Measurements from ENCODE around the gene STK10. TPM values are rescaled to one million over a fixed set of nuclear protein-coding genes. Genes with fewer than 3 reads are reported as not detected.

The STK10 gene
- total and polyA plus RNA-seq, 11 donors = 5.5 to 52.9 (median 10.2) TPM

DNA sequence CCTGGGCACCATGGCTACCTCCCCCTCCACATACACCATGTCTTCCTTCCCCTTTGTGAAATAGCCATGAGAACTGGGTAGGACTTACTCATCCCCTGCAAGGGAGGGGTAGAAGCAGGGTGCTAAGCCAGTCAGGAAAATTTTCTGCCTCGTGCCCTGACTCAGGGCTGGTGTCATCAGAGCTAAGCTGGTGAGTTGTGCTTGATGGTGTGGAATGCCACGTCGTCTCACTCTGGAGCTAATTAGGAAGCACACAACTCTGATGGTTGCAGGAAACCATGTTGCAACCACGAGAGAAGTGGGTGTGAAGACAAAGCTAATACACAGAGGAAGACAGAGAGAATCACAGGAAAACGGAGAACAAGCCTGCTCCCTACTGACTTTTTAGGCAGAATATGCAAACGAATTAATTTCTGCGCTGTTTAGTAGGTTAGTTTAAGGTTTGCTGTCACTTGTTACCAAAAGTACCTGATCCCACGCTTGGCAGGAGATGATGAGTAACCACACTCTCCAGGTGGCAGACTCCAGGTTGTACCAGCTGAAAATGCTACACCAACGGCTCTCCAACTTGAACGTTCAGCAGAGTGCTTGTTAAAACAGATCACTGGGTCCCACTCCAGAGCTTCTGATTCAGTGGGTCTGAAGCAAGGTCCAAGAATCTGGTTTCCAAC, 54.5 kb downstream of the STK10 start:
- no peak overlapping the region for H3K4me3 ChIP-seq
- intact Hi-C loops (cut with DNase I) = no loop called here
- DNase-seq (peak in 3 of 5 donors; percentile 39 to 64 (median 57)), ATAC-seq (peak; percentile 50 to 90 (median 80))
- 65 to 80% (median 75%) methylated on average over 10 of the region's 10 CpGs for WGBS, 4 donors
- peaks cover 0 to 71% (median 0%) of the 10 kb centered on the region in 12 donors for H3K4me1 ChIP-seq
- TF ChIP-seq POLR2A (IDR thresholded peaks at IDR 0.05) = no peak
- TF ChIP-seq, protein P1, sequence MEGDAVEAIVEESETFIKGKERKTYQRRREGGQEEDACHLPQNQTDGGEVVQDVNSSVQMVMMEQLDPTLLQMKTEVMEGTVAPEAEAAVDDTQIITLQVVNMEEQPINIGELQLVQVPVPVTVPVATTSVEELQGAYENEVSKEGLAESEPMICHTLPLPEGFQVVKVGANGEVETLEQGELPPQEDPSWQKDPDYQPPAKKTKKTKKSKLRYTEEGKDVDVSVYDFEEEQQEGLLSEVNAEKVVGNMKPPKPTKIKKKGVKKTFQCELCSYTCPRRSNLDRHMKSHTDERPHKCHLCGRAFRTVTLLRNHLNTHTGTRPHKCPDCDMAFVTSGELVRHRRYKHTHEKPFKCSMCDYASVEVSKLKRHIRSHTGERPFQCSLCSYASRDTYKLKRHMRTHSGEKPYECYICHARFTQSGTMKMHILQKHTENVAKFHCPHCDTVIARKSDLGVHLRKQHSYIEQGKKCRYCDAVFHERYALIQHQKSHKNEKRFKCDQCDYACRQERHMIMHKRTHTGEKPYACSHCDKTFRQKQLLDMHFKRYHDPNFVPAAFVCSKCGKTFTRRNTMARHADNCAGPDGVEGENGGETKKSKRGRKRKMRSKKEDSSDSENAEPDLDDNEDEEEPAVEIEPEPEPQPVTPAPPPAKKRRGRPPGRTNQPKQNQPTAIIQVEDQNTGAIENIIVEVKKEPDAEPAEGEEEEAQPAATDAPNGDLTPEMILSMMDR (IDR thresholded peaks at IDR 0.05) = no peak
- peak overlapping the region in 1 of 12 donors; percentile 82 for H3K27ac ChIP-seq
- H3K27me3 ChIP-seq = no peaks in the 10 kb centered on the region
- H3K36me3 ChIP-seq = peaks cover 0 to 12% (median 0%) of the 10 kb centered on the region in 9 donors
- peaks cover 0 to 10% (median 0%) of the 10 kb centered on the region in 12 donors for H3K9me3 ChIP-seq

DNA sequence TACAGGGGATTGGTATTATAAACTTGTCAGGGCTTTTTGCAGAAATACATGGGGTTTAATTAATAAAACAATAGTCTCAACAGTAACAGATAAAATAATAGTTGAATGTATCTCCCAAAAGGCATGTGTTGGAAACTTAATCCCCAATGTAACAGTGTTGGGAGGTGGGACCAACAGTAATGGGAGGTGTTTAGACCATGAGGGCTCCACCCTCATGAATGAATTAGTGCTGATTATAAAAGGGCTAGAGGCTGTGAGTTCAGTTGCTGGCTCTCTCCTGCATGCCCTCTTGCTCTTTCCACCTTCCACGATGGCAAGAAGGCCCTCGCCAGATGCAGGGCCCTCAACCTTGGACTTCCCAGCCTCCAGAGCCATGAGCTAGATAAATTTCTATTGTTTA, 56.3 kb downstream of the STK10 start:
- peaks cover 0 to 4% (median 0%) of the 10 kb centered on the region in 12 donors for H3K9me3 ChIP-seq
- no peak overlapping the region for H3K4me3 ChIP-seq
- ATAC-seq (no peak), DNase-seq (no peak)
- intact Hi-C loops (cut with DNase I) = no loop called here
- TF ChIP-seq, protein P1 (IDR thresholded peaks at IDR 0.05) = no peak
- no peak for TF ChIP-seq POLR2A (IDR thresholded peaks at IDR 0.05)
- WGBS, 4 donors = 91 to 97% (median 96%) methylated on average over 2 of the region's 2 CpGs
- no peaks in the 10 kb centered on the region for H3K27me3 ChIP-seq
- H3K36me3 ChIP-seq = peaks cover 0 to 20% (median 4%) of the 10 kb centered on the region in 9 donors
- H3K4me1 ChIP-seq = peaks cover 0 to 74% (median 0%) of the 10 kb centered on the region in 12 donors
- H3K27ac ChIP-seq = peak overlapping the region in 1 of 12 donors; percentile 82

DNA sequence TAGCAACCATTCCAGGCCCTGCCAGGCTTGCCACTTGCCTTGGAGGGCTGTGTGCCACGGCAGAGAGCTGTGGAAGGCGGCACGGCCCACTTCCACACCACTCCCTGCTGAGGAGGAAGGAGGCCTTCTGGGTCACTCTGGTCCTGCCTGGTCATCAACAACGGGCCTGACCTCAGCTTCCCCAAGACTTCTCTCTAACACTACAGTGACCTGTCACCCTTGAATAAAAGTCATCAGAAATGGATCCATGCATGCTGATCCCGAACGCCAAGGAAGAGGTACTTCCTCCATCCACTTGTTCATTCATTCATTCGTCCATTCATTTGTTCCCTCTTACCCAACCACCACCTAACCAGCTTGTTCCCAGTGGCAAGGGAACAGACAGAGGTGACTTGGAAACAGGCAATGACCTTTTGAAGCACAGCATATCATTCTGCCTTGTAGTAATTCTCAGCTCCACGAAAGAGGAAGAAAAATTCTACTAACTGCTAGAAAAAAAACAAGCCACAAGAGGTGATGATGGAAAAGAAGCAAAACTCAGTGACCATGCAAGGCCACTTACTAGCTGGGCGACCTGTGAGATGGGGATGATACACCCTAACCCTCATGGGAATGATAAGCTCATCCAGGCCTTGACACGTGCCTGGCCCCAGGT, 58.6 kb downstream of the STK10 start:
- peak in 3 of 4 donors; percentile 28 to 53 (median 37) for ATAC-seq
- peak in 2 of 5 donors; percentile 51 to 66 for DNase-seq
- Histone ChIP-seq H3K9me3 (no peaks in the 10 kb centered on the region), H3K27ac (peak overlapping the region in 1 of 12 donors; percentile 81), H3K36me3 (peaks cover 0 to 43% (median 10%) of the 10 kb centered on the region in 9 donors), H3K4me3 (no peak overlapping the region), H3K4me1 (peaks cover 0 to 60% (median 0%) of the 10 kb centered on the region in 12 donors), H3K27me3 (no peaks in the 10 kb centered on the region)
- no peak for TF ChIP-seq POLR2A (IDR thresholded peaks at IDR 0.05)
- TF ChIP-seq, protein P1 (IDR thresholded peaks at IDR 0.05) = no peak
- intact Hi-C loops (cut with DNase I) = no loop called here
- WGBS, 4 donors = 85 to 89% (median 86%) methylated on average over 10 of the region's 10 CpGs

DNA sequence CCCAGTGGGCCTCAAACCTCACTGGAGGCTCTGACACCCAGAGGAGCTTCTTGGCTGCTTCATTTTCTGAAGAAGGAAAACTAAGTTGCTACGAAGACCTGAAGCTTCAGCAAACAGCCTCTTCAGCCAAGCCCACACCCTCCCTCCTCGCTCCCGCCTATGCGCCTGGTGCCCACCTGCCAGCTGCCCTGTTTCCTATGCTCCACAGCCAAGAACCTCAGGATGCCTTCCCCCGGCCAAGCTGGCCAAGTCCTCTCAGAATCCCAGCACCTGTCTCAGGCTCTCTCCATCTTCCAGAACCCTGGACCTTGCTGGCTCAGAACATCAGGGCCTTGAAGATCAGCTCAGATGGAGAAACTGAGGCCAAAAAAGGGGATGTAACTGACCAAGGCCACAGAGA, 60.4 kb downstream of the STK10 start:
- no peak for TF ChIP-seq POLR2A (IDR thresholded peaks at IDR 0.05)
- TF ChIP-seq, protein P1 (IDR thresholded peaks at IDR 0.05) = no peak
- no peak for ATAC-seq
- no peak for DNase-seq
- intact Hi-C loops (cut with DNase I) = no loop called here
- no peak overlapping the region for H3K27ac ChIP-seq
- peaks cover 0 to 51% (median 9%) of the 10 kb centered on the region in 12 donors for H3K4me1 ChIP-seq
- 94 to 100% (median 96%) methylated on average over 5 of the region's 5 CpGs for WGBS, 4 donors
- no peaks in the 10 kb centered on the region for H3K27me3 ChIP-seq
- H3K36me3 ChIP-seq = peaks cover 0 to 37% (median 10%) of the 10 kb centered on the region in 9 donors
- H3K9me3 ChIP-seq = no peaks in the 10 kb centered on the region
- H3K4me3 ChIP-seq = no peak overlapping the region
